A549 treated with GW870086 at 1 μM for 4 hours (cell line): ENCODE results near the gene KCTD20. TPM values are rescaled to one million over a fixed set of nuclear protein-coding genes. Genes with fewer than 3 reads are reported as not detected.

Experiments used
- total RNA-seq: library from RNA; stranded (reverse); fragments of 200-300 nt; extraction: Qiagen RNA extraction; gene quantifications from 5 replicates; pipeline ENCODE4 v1.2.3, GENCODE V29; 2022; ENCODE audit warnings: low read depth

The KCTD20 gene
- 15.1 to 19.7 TPM (median 18.1 TPM) in 5 replicates for total RNA-seq

DNA sequence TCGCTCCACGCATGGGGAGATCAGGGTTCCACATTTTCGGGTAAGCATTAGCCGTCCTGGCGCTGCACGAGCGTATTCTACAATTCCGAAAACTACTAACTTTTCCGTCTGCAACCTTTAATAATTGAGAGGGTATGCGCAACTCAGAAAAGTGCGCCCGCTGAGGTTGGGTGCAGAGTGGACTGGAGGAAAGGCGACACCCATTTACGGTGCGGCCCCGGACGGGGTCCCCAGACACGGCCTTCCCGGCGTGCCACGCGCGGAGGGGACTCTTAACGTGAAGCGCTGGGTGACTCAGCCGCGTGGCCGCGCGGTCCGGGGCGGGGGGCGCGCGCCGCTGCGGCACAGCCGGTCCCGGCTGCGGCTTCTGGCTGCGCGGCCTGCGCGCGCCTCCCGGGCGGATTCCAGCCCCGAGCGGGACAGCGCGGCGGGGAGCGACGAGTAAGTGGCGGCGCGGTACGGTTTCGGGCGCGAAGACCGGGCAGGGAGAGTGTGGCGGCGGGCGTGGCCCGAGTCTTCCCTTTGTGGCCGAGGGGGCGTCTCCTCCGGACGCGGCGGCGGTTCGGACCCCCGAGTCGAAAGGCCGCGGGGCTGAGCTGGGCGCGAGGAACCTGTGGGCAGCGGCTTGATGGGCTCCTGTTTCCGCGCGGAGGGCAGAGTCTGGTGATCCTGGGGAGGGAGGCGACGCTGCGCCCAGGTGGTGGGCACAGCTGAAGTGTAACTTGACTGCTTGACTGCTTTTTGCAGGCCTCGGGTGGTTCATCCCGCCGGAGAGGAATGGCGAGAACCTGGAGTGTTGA is at the start of gene KCTD20, which contains the start of gene PXT1:
TSS of gene KCTD20 (plus strand) at position 330 of the 800 bp plus-strand sequence. CDS start 27,098 bp downstream, outside the sequence.
TSS of gene PXT1 (minus strand) at position 184 of the 800 bp plus-strand sequence. CDS start 16,772 bp downstream, outside the sequence.

Other genes starting within 250 kb of the KCTD20 start
- 8.4 to 10.5 TPM (median 9.6 TPM) in 5 replicates for gene BRPF3, start 246.3 kb upstream of the KCTD20 start, total RNA-seq
- not detected in 5 replicates for gene PNPLA1, start 172.9 kb upstream of the KCTD20 start, total RNA-seq
- 0.06 TPM in 1 of 5 replicates, not detected in the others for gene BNIP5, start 106.1 kb upstream of the KCTD20 start, total RNA-seq
- 0.15 to 0.29 TPM (median 0.18 TPM) in 3 of 5 replicates, not detected in the others for gene ETV7, start 55.3 kb upstream of the KCTD20 start, total RNA-seq
- not detected in 5 replicates for gene PXT1, start 146 bp upstream of the KCTD20 start, total RNA-seq
- 15.5 to 16.9 TPM (median 15.9 TPM) in 5 replicates for gene STK38, start 104.5 kb downstream of the KCTD20 start, total RNA-seq
- 470 to 652 TPM (median 494 TPM) in 5 replicates for gene SRSF3, start 151.4 kb downstream of the KCTD20 start, total RNA-seq
- 301 to 381 TPM (median 362 TPM) in 5 replicates for gene CDKN1A, start 235.7 kb downstream of the KCTD20 start, total RNA-seq